Measurements from ENCODE around the gene RNF151. TPM values are rescaled to one million over a fixed set of nuclear protein-coding genes. Genes with fewer than 3 reads are reported as not detected.

The RNF151 gene
- total and polyA plus RNA-seq, 2 of the 13 experiments (the other 11 are each of a cell fraction or from before 2014, with no cell fraction given) = not detected

DNA sequence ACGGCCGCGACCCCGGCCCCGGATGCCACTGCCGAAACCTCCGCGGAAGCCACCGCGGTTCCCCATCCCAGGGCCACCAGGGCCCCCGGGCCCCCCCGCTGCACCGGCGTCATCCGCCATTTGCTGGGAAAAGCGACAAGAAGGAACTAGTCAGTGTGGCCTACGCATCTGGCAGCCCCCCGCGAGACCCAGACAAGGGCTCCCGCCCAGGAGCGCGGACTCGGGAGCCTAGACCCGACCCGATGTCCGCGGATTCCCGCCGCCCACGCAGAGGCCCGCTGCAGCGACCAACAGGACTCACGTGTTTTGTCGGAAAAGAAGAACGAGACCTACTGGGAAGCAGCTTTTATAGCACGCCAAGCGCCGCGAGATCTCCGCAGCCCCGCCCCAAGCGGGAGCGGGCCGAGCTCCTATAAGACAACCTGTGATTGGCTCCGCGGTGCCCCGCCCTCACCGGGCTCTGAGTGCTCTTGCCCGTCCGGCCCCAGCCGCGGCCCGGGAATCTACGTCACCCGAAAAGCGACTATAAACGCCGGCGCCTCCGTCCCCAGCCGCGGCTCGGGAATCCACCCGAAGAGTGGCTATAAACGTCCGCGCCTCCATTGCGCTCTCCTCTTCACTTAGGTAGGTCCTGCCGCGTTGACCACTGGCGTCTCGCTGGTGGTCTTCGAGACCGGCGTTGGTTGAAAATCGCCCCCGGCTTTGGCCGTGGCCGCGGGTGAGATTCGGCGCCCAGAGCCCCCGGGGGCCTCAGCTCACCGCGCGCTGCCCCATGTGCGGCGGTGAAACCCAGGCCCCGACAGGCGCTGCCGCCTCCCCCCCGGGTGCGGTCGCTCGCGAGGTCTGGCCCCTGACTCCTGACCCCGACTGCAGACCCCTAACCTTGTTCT, 1.9 kb upstream of the RNF151 start, which contains the start of gene RPS2 (continued):
- TF ChIP-seq, protein P1, sequence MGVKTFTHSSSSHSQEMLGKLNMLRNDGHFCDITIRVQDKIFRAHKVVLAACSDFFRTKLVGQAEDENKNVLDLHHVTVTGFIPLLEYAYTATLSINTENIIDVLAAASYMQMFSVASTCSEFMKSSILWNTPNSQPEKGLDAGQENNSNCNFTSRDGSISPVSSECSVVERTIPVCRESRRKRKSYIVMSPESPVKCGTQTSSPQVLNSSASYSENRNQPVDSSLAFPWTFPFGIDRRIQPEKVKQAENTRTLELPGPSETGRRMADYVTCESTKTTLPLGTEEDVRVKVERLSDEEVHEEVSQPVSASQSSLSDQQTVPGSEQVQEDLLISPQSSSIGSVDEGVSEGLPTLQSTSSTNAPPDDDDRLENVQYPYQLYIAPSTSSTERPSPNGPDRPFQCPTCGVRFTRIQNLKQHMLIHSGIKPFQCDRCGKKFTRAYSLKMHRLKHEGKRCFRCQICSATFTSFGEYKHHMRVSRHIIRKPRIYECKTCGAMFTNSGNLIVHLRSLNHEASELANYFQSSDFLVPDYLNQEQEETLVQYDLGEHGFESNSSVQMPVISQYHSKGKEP (CRISPR knock-in tag; IDR thresholded peaks at IDR 0.05) = no peak
- TF ChIP-seq SP1 (IDR thresholded peaks at IDR 0.05) = no peak
- TF ChIP-seq SP1 (CRISPR knock-in tag; IDR thresholded peaks at IDR 0.05) = peak; percentile 87
- peak; percentile 90; the same call in 1 of the 2 replicates for TF ChIP-seq ZZZ3 (CRISPR knock-in tag; IDR thresholded peaks at IDR 0.05; ENCODE audit: borderline replicate concordance)
- 0 out of 2 replicates have a peak, but pooled peaks have one; percentile 56 for TF ChIP-seq ZFP1 (CRISPR knock-in tag; IDR thresholded peaks at IDR 0.05)
- TF ChIP-seq, protein P2, sequence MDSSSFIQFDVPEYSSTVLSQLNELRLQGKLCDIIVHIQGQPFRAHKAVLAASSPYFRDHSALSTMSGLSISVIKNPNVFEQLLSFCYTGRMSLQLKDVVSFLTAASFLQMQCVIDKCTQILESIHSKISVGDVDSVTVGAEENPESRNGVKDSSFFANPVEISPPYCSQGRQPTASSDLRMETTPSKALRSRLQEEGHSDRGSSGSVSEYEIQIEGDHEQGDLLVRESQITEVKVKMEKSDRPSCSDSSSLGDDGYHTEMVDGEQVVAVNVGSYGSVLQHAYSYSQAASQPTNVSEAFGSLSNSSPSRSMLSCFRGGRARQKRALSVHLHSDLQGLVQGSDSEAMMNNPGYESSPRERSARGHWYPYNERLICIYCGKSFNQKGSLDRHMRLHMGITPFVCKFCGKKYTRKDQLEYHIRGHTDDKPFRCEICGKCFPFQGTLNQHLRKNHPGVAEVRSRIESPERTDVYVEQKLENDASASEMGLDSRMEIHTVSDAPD (CRISPR knock-in tag; IDR thresholded peaks at IDR 0.05) = no peak
- no peak for TF ChIP-seq HOXD1 (CRISPR knock-in tag; IDR thresholded peaks at IDR 0.05)
- 0 out of 2 replicates have a peak, but pooled peaks have one; percentile 59 for TF ChIP-seq ZNF784 (CRISPR knock-in tag; IDR thresholded peaks at IDR 0.05; ENCODE audit: borderline replicate concordance)
- no peak for TF ChIP-seq ZNF619 (CRISPR knock-in tag; IDR thresholded peaks at IDR 0.05)
- no peak for TF ChIP-seq ZNF383 (CRISPR knock-in tag; IDR thresholded peaks at IDR 0.05; ENCODE audit: borderline replicate concordance)
- no peak; the same call in 1 of the 2 replicates for TF ChIP-seq RFXANK (CRISPR knock-in tag; IDR thresholded peaks at IDR 0.05)
- peak; percentile 47; the same call in 1 of the 2 replicates for TF ChIP-seq FOSL2 (CRISPR knock-in tag; IDR thresholded peaks at IDR 0.05)
- TF ChIP-seq ZFP62 (CRISPR knock-in tag; IDR thresholded peaks at IDR 0.05) = no peak
- TF ChIP-seq ZNF563 (CRISPR knock-in tag; IDR thresholded peaks at IDR 0.05) = no peak; the same call in 1 of the 2 replicates
- no peak; the same call in 1 of the 2 replicates for TF ChIP-seq IRF9 (CRISPR knock-in tag; IDR thresholded peaks at IDR 0.05; ENCODE audit: borderline replicate concordance)
- TF ChIP-seq ZNF660 (CRISPR knock-in tag; IDR thresholded peaks at IDR 0.05; ENCODE audit: borderline replicate concordance, low read depth) = no peak
- TF ChIP-seq ZNF136 (CRISPR knock-in tag; IDR thresholded peaks at IDR 0.05; ENCODE audit: low read depth) = no peak
- peak; percentile 58; the same call in 1 of the 2 replicates for TF ChIP-seq ZFP37 (CRISPR knock-in tag; IDR thresholded peaks at IDR 0.05; ENCODE audit: borderline replicate concordance)
- TF ChIP-seq, protein P3, sequence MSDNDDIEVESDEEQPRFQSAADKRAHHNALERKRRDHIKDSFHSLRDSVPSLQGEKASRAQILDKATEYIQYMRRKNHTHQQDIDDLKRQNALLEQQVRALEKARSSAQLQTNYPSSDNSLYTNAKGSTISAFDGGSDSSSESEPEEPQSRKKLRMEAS (IDR thresholded peaks at IDR 0.05) = peak; percentile 92
- TF ChIP-seq ATF5 (CRISPR knock-in tag; IDR thresholded peaks at IDR 0.05; ENCODE audit: low read depth) = no peak
- no peak for TF ChIP-seq IKZF1 (IDR thresholded peaks at IDR 0.05)

Measured in HepG2 (cell line).